Astrocyte (in vitro differentiated cells and primary cell): ENCODE data around the gene SLC10A2. TPM values are rescaled to one million over a fixed set of nuclear protein-coding genes. Genes with fewer than 3 reads are reported as not detected.

Experiments
- DNase-seq: peaks from one replicate; pipeline ENCODE4 v3.0.0-alpha.2; 2010; ENCODE audit warnings: low read depth
- FAIRE-seq: peaks from 2 replicates; lab custom pipeline; 2011; peaks lifted over from hg19 to GRCh38; lab: Jason Lieb, UNC
- H2AFZ ChIP-seq: 2 replicates; pipeline ENCODE4 v1.6.0; 2012; ENCODE audit warnings: low read depth, low read length, inconsistent platforms
- H3K27ac ChIP-seq: 2 replicates; pipeline ENCODE4 v1.5.1; 2011; ENCODE audit warnings: low read depth, low read length, inconsistent platforms
- H3K27me3 ChIP-seq: 2 replicates; pipeline ENCODE4 v1.6.0; 2011; ENCODE audit warnings: low read length, inconsistent platforms; ENCODE audit not compliant: insufficient read depth
- H3K36me3 ChIP-seq: 2 replicates; pipeline ENCODE4 v1.5.1; 2011; ENCODE audit warnings: low read length, inconsistent platforms; ENCODE audit not compliant: insufficient read depth
- H3K4me1 ChIP-seq: 2 replicates; pipeline ENCODE4 v1.5.1; 2011; ENCODE audit warnings: low read length, inconsistent platforms; ENCODE audit not compliant: insufficient read depth
- H3K4me2 ChIP-seq: 2 replicates; pipeline ENCODE4 v1.6.0; 2012; ENCODE audit warnings: low read length, inconsistent platforms
- H3K4me3 ChIP-seq: 2 replicates; pipeline ENCODE4 v1.5.1; 2011; ENCODE audit warnings: low read depth, mild to moderate bottlenecking, low read length, inconsistent platforms; ENCODE audit not compliant: insufficient read depth
- H3K79me2 ChIP-seq: 2 replicates; pipeline ENCODE4 v1.6.0; 2012; ENCODE audit warnings: mild to moderate bottlenecking, low read length, inconsistent platforms; ENCODE audit not compliant: insufficient read depth
- H3K9ac ChIP-seq: 2 replicates; pipeline ENCODE4 v1.6.0; 2012; ENCODE audit warnings: mild to moderate bottlenecking, low read length, inconsistent platforms
- H3K9me3 ChIP-seq: 2 replicates; pipeline ENCODE4 v1.5.1; 2012; ENCODE audit warnings: low read depth, mild to moderate bottlenecking, low read length, inconsistent platforms; ENCODE audit not compliant: insufficient read depth
- H4K20me1 ChIP-seq: 2 replicates; pipeline ENCODE4 v1.6.0; 2012; ENCODE audit warnings: low read length, inconsistent platforms; ENCODE audit not compliant: insufficient read depth
- H3K27ac Mint-ChIP-seq: one replicate; pipeline ENCODE4 v1.8.0; 2021; ENCODE audit warnings: mild to moderate bottlenecking, mixed read lengths; ENCODE audit not compliant: unreplicated experiment
- H3K27me3 Mint-ChIP-seq: one replicate; pipeline ENCODE4 v1.8.0; 2021; ENCODE audit warnings: low read depth, mixed read lengths; ENCODE audit not compliant: unreplicated experiment
- H3K36me3 Mint-ChIP-seq: one replicate; pipeline ENCODE4 v1.8.0; 2021; ENCODE audit warnings: low read depth, mixed read lengths; ENCODE audit not compliant: unreplicated experiment
- H3K4me1 Mint-ChIP-seq: one replicate; pipeline ENCODE4 v1.8.0; 2021; ENCODE audit warnings: low read depth, mixed read lengths; ENCODE audit not compliant: unreplicated experiment
- H3K4me3 Mint-ChIP-seq: one replicate; pipeline ENCODE4 v1.8.0; 2021; ENCODE audit warnings: mild to moderate bottlenecking, moderate library complexity, mixed read lengths; ENCODE audit not compliant: unreplicated experiment
- H3K9me3 Mint-ChIP-seq: one replicate; pipeline ENCODE4 v1.8.0; 2021; ENCODE audit warnings: mild to moderate bottlenecking, mixed read lengths; ENCODE audit not compliant: unreplicated experiment
- EZH2 ChIP-seq: IDR thresholded peaks from 2 replicates; pipeline ENCODE4 v1.6.1; 2012; ENCODE audit warnings: mild to moderate bottlenecking, low read length, inconsistent platforms; ENCODE audit not compliant: insufficient read depth
- total RNA-seq: library from RNA; stranded (reverse); gene quantifications from 2 replicates; pipeline ENCODE4 v1.2.1, GENCODE V29; 2021
- TF ChIP-seq, protein P1 (sequence below): IDR thresholded peaks from 2 replicates; pipeline ENCODE4 v1.5.1; 2011; ENCODE audit warnings: low read depth, mild to moderate bottlenecking, inconsistent platforms, low read length, moderate library complexity; ENCODE audit not compliant: insufficient read depth

The SLC10A2 gene
- total RNA-seq, 1 donor from 2014 or later, result not detected

DNA sequence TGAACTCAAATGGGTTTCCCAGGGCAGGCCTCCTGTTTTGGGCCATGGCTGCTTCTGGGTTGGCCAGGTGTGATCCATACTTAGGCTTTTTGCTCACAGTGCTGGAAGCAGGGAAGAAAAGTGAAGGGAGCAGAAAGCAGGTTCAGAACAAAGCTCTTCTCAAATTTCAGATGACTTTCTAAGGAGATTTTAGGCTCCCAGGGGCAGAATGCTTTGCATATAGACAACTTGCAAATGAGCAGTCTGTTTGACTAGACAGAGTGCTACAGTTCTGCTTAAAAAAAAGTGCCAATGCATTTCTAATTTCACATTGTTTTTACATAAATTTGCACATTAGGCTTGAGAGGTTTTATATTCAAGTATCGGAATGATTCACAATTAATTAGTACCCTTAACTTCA is 2.6 kb upstream of the SLC10A2 start:
- Mint-ChIP-seq H3K36me3 (no peaks in the 10 kb centered on the region), H3K27ac (no peak overlapping the region), H3K9me3 (no peaks in the 10 kb centered on the region), H3K4me3 (no peak overlapping the region), H3K4me1 (no peaks in the 10 kb centered on the region), H3K27me3 (no peaks in the 10 kb centered on the region)
- Histone ChIP-seq H3K36me3 (no peaks in the 10 kb centered on the region), H3K4me3 (no peak overlapping the region), H2AFZ (no peak overlapping the region), H3K27ac (no peak overlapping the region), H3K9me3 (no peaks in the 10 kb centered on the region), H4K20me1 (no peaks in the 10 kb centered on the region), H3K4me1 (no peaks in the 10 kb centered on the region), H3K4me2 (no peak overlapping the region), H3K79me2 (no peaks in the 10 kb centered on the region), H3K9ac (no peak overlapping the region), H3K27me3 (no peaks in the 10 kb centered on the region)
- DNase-seq (no peak), FAIRE-seq (no peak)
- TF ChIP-seq, protein P1, sequence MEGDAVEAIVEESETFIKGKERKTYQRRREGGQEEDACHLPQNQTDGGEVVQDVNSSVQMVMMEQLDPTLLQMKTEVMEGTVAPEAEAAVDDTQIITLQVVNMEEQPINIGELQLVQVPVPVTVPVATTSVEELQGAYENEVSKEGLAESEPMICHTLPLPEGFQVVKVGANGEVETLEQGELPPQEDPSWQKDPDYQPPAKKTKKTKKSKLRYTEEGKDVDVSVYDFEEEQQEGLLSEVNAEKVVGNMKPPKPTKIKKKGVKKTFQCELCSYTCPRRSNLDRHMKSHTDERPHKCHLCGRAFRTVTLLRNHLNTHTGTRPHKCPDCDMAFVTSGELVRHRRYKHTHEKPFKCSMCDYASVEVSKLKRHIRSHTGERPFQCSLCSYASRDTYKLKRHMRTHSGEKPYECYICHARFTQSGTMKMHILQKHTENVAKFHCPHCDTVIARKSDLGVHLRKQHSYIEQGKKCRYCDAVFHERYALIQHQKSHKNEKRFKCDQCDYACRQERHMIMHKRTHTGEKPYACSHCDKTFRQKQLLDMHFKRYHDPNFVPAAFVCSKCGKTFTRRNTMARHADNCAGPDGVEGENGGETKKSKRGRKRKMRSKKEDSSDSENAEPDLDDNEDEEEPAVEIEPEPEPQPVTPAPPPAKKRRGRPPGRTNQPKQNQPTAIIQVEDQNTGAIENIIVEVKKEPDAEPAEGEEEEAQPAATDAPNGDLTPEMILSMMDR, result no peak
- TF ChIP-seq EZH2, result no peak

- Mint-ChIP-seq H3K4me1 (no peaks in the 10 kb centered on the region), H3K4me3 (no peak overlapping the region), H3K27ac (no peak overlapping the region)
Observed at GRCh38 chr13:103067751-103068555, 1.7 kb upstream of the SLC10A2 start.

More at GRCh38 chr13:103067751-103068555, 1.7 kb upstream of the SLC10A2 start:
- FAIRE-seq (no peak), DNase-seq (no peak)
- Histone ChIP-seq H3K27me3 (no peaks in the 10 kb centered on the region), H3K9me3 (no peaks in the 10 kb centered on the region), H3K9ac (no peak overlapping the region), H3K36me3 (no peaks in the 10 kb centered on the region), H2AFZ (no peak overlapping the region), H3K4me2 (no peak overlapping the region), H3K79me2 (no peaks in the 10 kb centered on the region), H3K27ac (no peak overlapping the region), H3K4me3 (no peak overlapping the region), H3K4me1 (no peaks in the 10 kb centered on the region), H4K20me1 (no peaks in the 10 kb centered on the region)
- no peaks in the 10 kb centered on the region for H3K36me3 Mint-ChIP-seq
- TF ChIP-seq, protein P1, result no peak
- TF ChIP-seq EZH2, result no peak
- H3K27me3 Mint-ChIP-seq, result no peaks in the 10 kb centered on the region
- H3K9me3 Mint-ChIP-seq, result no peaks in the 10 kb centered on the region
